OCI-LY3 (cell line): ENCODE measurements around the gene PGM1.

ENCODE experiments used
- H2AFZ ChIP-seq: fragments of 200-600, 300-600 bp; shearing (Covaris generic); 2 replicates; pipeline ENCODE4 v1.6.0; 2014; ENCODE audit warnings: antibody characterized with exemption, low read depth, low read length
- H3K27ac ChIP-seq: fragments of 200-600, 300-600 bp; sonication (generic); 2 replicates; pipeline ENCODE4 v1.5.1; 2014; ENCODE audit warnings: mild to moderate bottlenecking, low read length, moderate library complexity, mixed read lengths
- H3K27me3 ChIP-seq: fragments of 200-600, 300-600 bp; sonication (generic); 2 replicates; pipeline ENCODE4 v1.6.1; 2014; ENCODE audit warnings: low read depth, low read length, mixed read lengths
- H3K36me3 ChIP-seq: fragments of 200-600, 300-600 bp; sonication (generic); replicated peaks from 2 replicates; pipeline ENCODE3; 2014; ENCODE audit warnings: low read depth, low read length, mixed read lengths
- H3K4me1 ChIP-seq: fragments of 300-600, 200-600 bp; sonication (generic); 2 replicates; pipeline ENCODE4 v1.6.1; 2014; ENCODE audit warnings: low read length, mixed read lengths
- H3K4me2 ChIP-seq: fragments of 200-600, 300-600 bp; sonication (generic); 2 replicates; pipeline ENCODE4 v1.6.1; 2014; ENCODE audit warnings: low read length, mixed read lengths
- H3K4me3 ChIP-seq: fragments of 300-600, 200-600 bp; sonication (generic); 2 replicates; pipeline ENCODE4 v1.5.1; 2014; ENCODE audit warnings: antibody characterized with exemption, mild to moderate bottlenecking, low read length, moderate library complexity
- H3K79me2 ChIP-seq: fragments of 300-600, 200-600 bp; shearing (Covaris generic); 2 replicates; pipeline ENCODE4 v1.6.1; 2014; ENCODE audit warnings: mild to moderate bottlenecking, low read length, mixed read lengths
- H3K9ac ChIP-seq: fragments of 300-600, 200-600 bp; shearing (Covaris generic); 2 replicates; pipeline ENCODE4 v1.6.0; 2014; ENCODE audit warnings: mild to moderate bottlenecking, low read length, moderate library complexity
- H3K9me3 ChIP-seq: fragments of 200-600, 300-600 bp; shearing (Covaris generic); 2 replicates; pipeline ENCODE4 v1.6.1; 2014; ENCODE audit warnings: low read length, mixed read lengths; ENCODE audit not compliant: insufficient read depth
- H4K20me1 ChIP-seq: fragments of 200-600, 300-600 bp; sonication (generic); 2 replicates; pipeline ENCODE4 v1.6.1; 2016; ENCODE audit warnings: low read length, mixed read lengths; ENCODE audit not compliant: insufficient read depth
- CTCF ChIP-seq: fragments of 200-600, 300-600 bp; sonication (generic); IDR thresholded peaks from 2 replicates; pipeline ENCODE4 v1.5.1; 2014; ENCODE audit warnings: antibody characterized with exemption, low read length, low read depth
- EZH2phosphoT487 ChIP-seq: fragments of 200-600 bp; shearing (Covaris generic); IDR thresholded peaks from 2 replicates; pipeline ENCODE4 v1.6.1; 2018; ENCODE audit warnings: antibody characterized with exemption, mixed run types, low read depth

Gene PGM1

GRCh38 chr1:63665410-63665809 is 72.2 kb downstream of the PGM1 start:
- TF ChIP-seq EZH2phosphoT487 (no peak), CTCF (no peak)
- Histone ChIP-seq H2AFZ (no peak overlapping the region), H3K9ac (no peak overlapping the region), H3K4me3 (no peak overlapping the region), H3K4me1 (no peaks in the 10 kb centered on the region), H3K27ac (no peak overlapping the region), H4K20me1 (no peaks in the 10 kb centered on the region), H3K36me3 (no peaks in the 10 kb centered on the region), H3K79me2 (no peaks in the 10 kb centered on the region), H3K9me3 (no peaks in the 10 kb centered on the region), H3K27me3 (no peaks in the 10 kb centered on the region), H3K4me2 (no peak overlapping the region)

GRCh38 chr1:63665824-63666223 is 72.6 kb downstream of the PGM1 start:
- H3K9ac ChIP-seq = no peak overlapping the region
- H2AFZ ChIP-seq = no peak overlapping the region
- H4K20me1 ChIP-seq = no peaks in the 10 kb centered on the region
- no peak overlapping the region for H3K4me2 ChIP-seq
- no peak overlapping the region for H3K27ac ChIP-seq
- H3K4me1 ChIP-seq = no peaks in the 10 kb centered on the region
- no peaks in the 10 kb centered on the region for H3K9me3 ChIP-seq
- H3K79me2 ChIP-seq = no peaks in the 10 kb centered on the region
- no peak overlapping the region for H3K4me3 ChIP-seq
- TF ChIP-seq EZH2phosphoT487 (no peak), CTCF (no peak)
- H3K27me3 ChIP-seq = no peaks in the 10 kb centered on the region
- H3K36me3 ChIP-seq = no peaks in the 10 kb centered on the region

GRCh38 chr1:63668298-63668697 is 75.1 kb downstream of the PGM1 start:
- no peaks in the 10 kb centered on the region for H3K36me3 ChIP-seq
- H3K4me3 ChIP-seq = no peak overlapping the region
- TF ChIP-seq CTCF (no peak), EZH2phosphoT487 (no peak)
- no peak overlapping the region for H3K9ac ChIP-seq
- H3K4me2 ChIP-seq = no peak overlapping the region
- H3K9me3 ChIP-seq = no peaks in the 10 kb centered on the region
- H3K4me1 ChIP-seq = no peaks in the 10 kb centered on the region
- no peaks in the 10 kb centered on the region for H4K20me1 ChIP-seq
- no peaks in the 10 kb centered on the region for H3K79me2 ChIP-seq
- H2AFZ ChIP-seq = no peak overlapping the region
- H3K27me3 ChIP-seq = no peaks in the 10 kb centered on the region
- H3K27ac ChIP-seq = no peak overlapping the region

- Histone ChIP-seq H3K4me1 (peaks cover 4% of the 10 kb centered on the region; the same call in 1 of the 2 replicates), H3K4me2 (no peak overlapping the region), H3K9ac (no peak overlapping the region), H3K27ac (no peak overlapping the region), H4K20me1 (no peaks in the 10 kb centered on the region), H3K27me3 (no peaks in the 10 kb centered on the region), H3K4me3 (no peak overlapping the region), H3K79me2 (no peaks in the 10 kb centered on the region), H2AFZ (no peak overlapping the region), H3K9me3 (no peaks in the 10 kb centered on the region), H3K36me3 (no peaks in the 10 kb centered on the region)
- no peak for TF ChIP-seq EZH2phosphoT487
- TF ChIP-seq CTCF = no peak
Observed at GRCh38 chr1:63669151-63669961, 76.1 kb downstream of the PGM1 start.
